Stomach smooth muscle (tissue), 2 donors: ENCODE results near the gene SIX3.

Experiments used
- H3K27ac ChIP-seq: one replicate; pipeline ENCODE4 v1.7.0; 2013; ENCODE audit warnings: mild to moderate bottlenecking, low read length, inconsistent platforms
- H3K27me3 ChIP-seq, 2 donors: one replicate each; pipeline ENCODE4 v1.7.0; 2013; ENCODE audit warnings: low read length in 2 of 2; ENCODE audit not compliant: insufficient read depth in 2 of 2, control insufficient read depth in 1 of 2
- H3K36me3 ChIP-seq, 2 donors: one replicate each; pipeline ENCODE4 v1.7.0; 2013; ENCODE audit warnings: low read length in 2 of 2; ENCODE audit not compliant: control insufficient read depth in 2 of 2, insufficient read depth in 2 of 2
- H3K4me1 ChIP-seq: one replicate; pipeline ENCODE4 v1.7.0; 2013; ENCODE audit warnings: low read length; ENCODE audit not compliant: control insufficient read depth, insufficient read depth
- H3K4me3 ChIP-seq, 2 donors: one replicate each; pipeline ENCODE4 v1.7.0; 2013; ENCODE audit warnings: low read length in 2 of 2
- H3K9ac ChIP-seq, 2 donors: one replicate each; pipeline ENCODE4 v1.7.0; 2013; ENCODE audit warnings: low read length in 2 of 2, mild to moderate bottlenecking in 1 of 2
- H3K9me3 ChIP-seq, 2 donors: one replicate each; pipeline ENCODE4 v1.7.0; 2013; ENCODE audit warnings: low read length in 2 of 2; ENCODE audit not compliant: control insufficient read depth in 2 of 2
- donor health status: healthy.
- donor health status: Pancreatic carcinoma.

Gene SIX3

DNA sequence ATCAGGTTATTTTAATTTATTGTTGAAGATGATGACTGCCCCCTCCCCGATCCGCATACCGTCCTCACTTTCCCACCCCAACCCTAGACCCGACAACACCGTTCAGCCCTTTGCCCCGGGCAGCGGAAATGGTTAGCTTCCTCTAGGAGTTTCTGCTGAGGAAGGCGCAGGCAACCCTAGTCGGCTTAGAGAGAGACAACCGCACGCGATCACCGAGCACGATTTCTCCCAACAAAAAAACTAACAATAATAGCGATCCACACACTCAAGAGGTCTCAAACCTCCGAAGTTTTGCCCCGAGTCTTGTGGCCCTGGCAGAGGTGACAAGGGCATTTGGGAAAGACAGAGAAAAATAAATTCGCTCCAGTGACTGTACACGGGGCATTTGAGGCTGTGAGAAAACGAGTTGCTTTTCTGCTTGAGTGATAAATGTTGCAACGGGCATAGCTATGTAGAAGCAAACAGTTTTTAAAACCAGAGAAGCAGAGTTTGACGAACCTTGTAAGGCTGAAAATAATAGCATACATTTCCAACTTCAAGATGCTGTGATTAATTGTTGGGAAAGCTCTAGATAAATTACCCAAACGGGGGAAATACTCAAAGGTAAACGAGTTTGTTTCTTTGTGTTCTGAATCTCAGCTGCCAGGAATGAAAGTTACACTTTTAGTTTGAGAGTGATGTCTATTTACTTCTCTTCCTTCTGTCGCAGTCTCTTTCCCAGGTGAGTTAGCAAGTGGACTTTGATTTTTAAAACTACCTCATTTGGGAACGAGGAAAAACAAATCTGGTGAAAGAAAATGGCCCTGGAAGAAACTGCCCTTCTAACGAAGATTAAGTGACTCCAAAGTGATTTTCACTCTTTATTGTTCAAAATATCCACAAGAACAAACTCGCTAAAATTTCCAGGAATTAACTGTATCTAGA, 11.0 kb upstream of the SIX3 start:
- Histone ChIP-seq H3K27me3 (peaks cover 72 to 91% of the 10 kb centered on the region in 2 donors), H3K4me3 (no peak overlapping the region), H3K9ac (no peak overlapping the region), H3K4me1 (peaks cover 22% of the 10 kb centered on the region), H3K27ac (no peak overlapping the region), H3K9me3 (peaks cover 0 to 4% of the 10 kb centered on the region in 2 donors), H3K36me3 (no peaks in the 10 kb centered on the region)

DNA sequence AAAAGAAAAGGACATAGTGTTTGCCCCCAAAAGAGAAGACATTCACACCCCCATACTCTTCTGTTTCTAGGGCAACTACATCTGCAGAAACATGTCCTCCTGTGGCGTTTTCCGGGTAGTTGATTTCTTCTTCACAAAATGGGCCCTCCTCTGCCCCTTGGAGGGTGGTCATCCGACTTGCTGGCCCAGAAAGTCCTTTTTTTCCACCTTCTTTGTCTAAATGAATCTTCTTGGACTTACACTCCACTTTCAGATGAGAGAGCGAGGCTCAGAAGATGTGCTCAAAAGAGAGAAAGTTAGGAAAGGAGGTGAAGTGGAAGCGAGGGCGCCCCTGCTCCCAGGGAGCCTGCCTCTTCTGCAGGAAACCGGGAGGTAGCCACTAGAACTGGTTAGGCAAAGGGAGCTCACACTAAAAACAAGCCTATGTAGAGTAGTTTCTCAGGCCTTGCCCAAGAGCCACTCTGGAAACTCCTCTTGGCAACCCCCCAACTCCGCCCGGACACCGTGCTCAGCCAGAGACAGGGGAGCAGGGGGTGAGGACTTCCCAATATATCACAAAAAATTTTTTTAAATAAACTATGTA, 10.2 kb upstream of the SIX3 start:
- Histone ChIP-seq H3K27me3 (peaks cover 70 to 89% of the 10 kb centered on the region in 2 donors), H3K9ac (no peak overlapping the region), H3K4me1 (peaks cover 23% of the 10 kb centered on the region)

DNA sequence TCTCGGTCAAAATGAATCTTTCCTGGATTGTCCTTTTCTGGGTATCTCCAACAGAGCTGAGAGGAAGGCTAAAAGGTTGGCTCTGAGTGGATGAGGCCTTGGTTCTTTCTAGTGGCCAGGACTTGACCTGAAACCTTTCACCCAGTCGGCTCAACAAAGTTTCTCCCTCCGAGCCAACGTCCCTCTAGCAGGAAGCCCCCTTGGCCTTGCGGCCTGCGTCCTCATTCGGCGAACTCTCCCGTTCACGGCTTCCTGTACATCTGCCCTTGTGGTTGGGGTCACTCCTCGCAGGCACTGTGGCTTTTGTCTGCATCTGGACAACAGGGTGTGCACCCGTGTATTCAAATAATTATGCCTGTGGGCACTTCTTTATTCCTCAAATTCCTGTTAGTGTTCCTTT, 9.4 kb upstream of the SIX3 start:
- no peak overlapping the region for H3K27ac ChIP-seq
- no peaks in the 10 kb centered on the region for H3K9me3 ChIP-seq
- peaks cover 71 to 92% of the 10 kb centered on the region in 2 donors for H3K27me3 ChIP-seq
- no peaks in the 10 kb centered on the region for H3K36me3 ChIP-seq
- no peak overlapping the region for H3K9ac ChIP-seq
- peaks cover 23% of the 10 kb centered on the region for H3K4me1 ChIP-seq
- H3K4me3 ChIP-seq, result no peak overlapping the region

More for the DNA sequence above, 10.2 kb upstream of the SIX3 start:
- H3K4me3 ChIP-seq, result no peak overlapping the region
- H3K36me3 ChIP-seq, result no peaks in the 10 kb centered on the region
- no peaks in the 10 kb centered on the region for H3K9me3 ChIP-seq
- no peak overlapping the region for H3K27ac ChIP-seq

GRCh38 chr2:44932564-44933392, 8.7 kb upstream of the SIX3 start:
- no peaks in the 10 kb centered on the region for H3K9me3 ChIP-seq
- H3K36me3 ChIP-seq, result no peaks in the 10 kb centered on the region
- H3K9ac ChIP-seq, result no peak overlapping the region
- peaks cover 24% of the 10 kb centered on the region for H3K4me1 ChIP-seq
- H3K27ac ChIP-seq, result no peak overlapping the region
- no peak overlapping the region for H3K4me3 ChIP-seq
- H3K27me3 ChIP-seq, result peaks cover 70 to 92% of the 10 kb centered on the region in 2 donors

GRCh38 chr2:44933434-44933951, 8.0 kb upstream of the SIX3 start:
- no peaks in the 10 kb centered on the region for H3K36me3 ChIP-seq
- H3K9ac ChIP-seq, result no peak overlapping the region
- peaks cover 23% of the 10 kb centered on the region for H3K4me1 ChIP-seq
- H3K27ac ChIP-seq, result no peak overlapping the region
- peaks cover 71 to 92% of the 10 kb centered on the region in 2 donors for H3K27me3 ChIP-seq
- H3K4me3 ChIP-seq, result no peak overlapping the region
- H3K9me3 ChIP-seq, result no peaks in the 10 kb centered on the region

GRCh38 chr2:44934038-44934982, 7.2 kb upstream of the SIX3 start:
- H3K9ac ChIP-seq, result no peak overlapping the region
- H3K4me3 ChIP-seq, result peak overlapping the region in 1 of 2 donors; percentile 3
- peaks cover 23% of the 10 kb centered on the region for H3K4me1 ChIP-seq
- H3K27me3 ChIP-seq, result peaks cover 72 to 92% of the 10 kb centered on the region in 2 donors
- no peaks in the 10 kb centered on the region for H3K9me3 ChIP-seq
- no peak overlapping the region for H3K27ac ChIP-seq
- no peaks in the 10 kb centered on the region for H3K36me3 ChIP-seq

- Histone ChIP-seq H3K27ac (no peak overlapping the region), H3K9ac (no peak overlapping the region), H3K36me3 (no peaks in the 10 kb centered on the region), H3K4me3 (peak overlapping the region; percentile 31 to 47), H3K9me3 (no peaks in the 10 kb centered on the region), H3K4me1 (peaks cover 27% of the 10 kb centered on the region), H3K27me3 (peaks cover 75 to 92% of the 10 kb centered on the region in 2 donors)
Measured at GRCh38 chr2:44934983-44935728, 6.3 kb upstream of the SIX3 start.

DNA sequence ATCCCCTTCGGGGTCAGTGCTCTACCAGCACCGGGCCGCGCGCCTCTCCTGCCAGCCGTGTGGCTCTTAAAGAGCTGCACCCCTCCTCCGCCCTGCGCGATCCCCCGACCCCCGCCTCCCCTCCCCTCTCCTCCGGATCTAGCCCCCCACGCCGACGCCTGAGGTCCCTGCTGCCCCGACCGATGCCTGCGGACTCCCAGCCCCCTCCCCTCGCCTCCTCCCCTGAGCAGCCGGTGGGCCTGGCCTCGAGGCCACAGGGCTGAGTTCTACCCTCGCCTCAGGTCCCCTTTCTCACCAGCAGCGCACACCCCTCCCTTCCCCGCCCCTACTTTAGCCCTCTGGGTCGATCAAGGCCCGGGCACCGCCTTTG, 5.8 kb upstream of the SIX3 start:
- Histone ChIP-seq H3K36me3 (no peaks in the 10 kb centered on the region), H3K4me1 (peaks cover 27% of the 10 kb centered on the region), H3K4me3 (no peak overlapping the region), H3K9me3 (no peaks in the 10 kb centered on the region), H3K27ac (no peak overlapping the region), H3K27me3 (peaks cover 76 to 92% of the 10 kb centered on the region in 2 donors), H3K9ac (no peak overlapping the region)

GRCh38 chr2:44936275-44936674, 5.2 kb upstream of the SIX3 start:
- Histone ChIP-seq H3K9ac (no peak overlapping the region), H3K27me3 (peaks cover 77 to 92% of the 10 kb centered on the region in 2 donors), H3K27ac (no peak overlapping the region), H3K4me3 (no peak overlapping the region), H3K9me3 (no peaks in the 10 kb centered on the region), H3K4me1 (peaks cover 29% of the 10 kb centered on the region), H3K36me3 (no peaks in the 10 kb centered on the region)
